MM.1S (cell line): Measurements from ENCODE around the gene RAB10.
A peak's percentile ranks its signal among the peaks of the same experiment; 100 is the strongest.

ENCODE experiments used
- DNase-seq: peaks from one replicate; pipeline ENCODE4 v3.0.0-alpha.2; 2015
- H2AFZ ChIP-seq: fragments of 300-600 bp; sonication (generic); 2 replicates; pipeline ENCODE4 v1.6.0; 2016; ENCODE audit warnings: antibody characterized with exemption, low read length
- H3F3A ChIP-seq: fragments of 300-600 bp; sonication (generic); 2 replicates; pipeline ENCODE4 v1.6.1; 2016; ENCODE audit warnings: mild to moderate bottlenecking, antibody characterized with exemption, low read length, moderate library complexity, mixed read lengths; ENCODE audit not compliant: insufficient read depth
- H3K27ac ChIP-seq: fragments of 300-600 bp; sonication (generic); 2 replicates; pipeline ENCODE4 v1.5.1; 2016; ENCODE audit warnings: mild to moderate bottlenecking, low read length
- H3K27me3 ChIP-seq: fragments of 300-600 bp; sonication (generic); replicated peaks from 2 replicates; pipeline ENCODE4 v1.6.0; 2016; ENCODE audit warnings: low read length; ENCODE audit not compliant: insufficient read depth
- H3K36me3 ChIP-seq: fragments of 300-600 bp; sonication (generic); replicated peaks from 2 replicates; pipeline ENCODE4 v1.6.1; 2016; ENCODE audit warnings: mild to moderate bottlenecking, low read length, mixed read lengths; ENCODE audit not compliant: insufficient read depth
- H3K4me1 ChIP-seq: fragments of 300-600 bp; sonication (generic); 2 replicates; pipeline ENCODE4 v1.6.1; 2016; ENCODE audit warnings: low read length, mixed read lengths
- H3K4me2 ChIP-seq: fragments of 300-600 bp; sonication (generic); 2 replicates; pipeline ENCODE4 v1.6.0; 2016; ENCODE audit warnings: low read depth, low read length
- H3K4me3 ChIP-seq: fragments of 300-600 bp; sonication (generic); 2 replicates; pipeline ENCODE4 v1.5.1; 2016; ENCODE audit warnings: low read length, mixed read lengths
- H3K79me2 ChIP-seq: fragments of 300-600 bp; sonication (generic); 2 replicates; pipeline ENCODE4 v1.6.1; 2016; ENCODE audit warnings: mixed run types, low read length, mixed read lengths
- H3K9ac ChIP-seq: fragments of 300-600 bp; sonication (generic); 2 replicates; pipeline ENCODE4 v1.6.1; 2016; ENCODE audit warnings: low read length, mixed read lengths
- H3K9me2 ChIP-seq: fragments of 300-600 bp; sonication (generic); replicated peaks from 2 replicates; pipeline ENCODE4 v1.6.1; 2016; ENCODE audit warnings: mild to moderate bottlenecking, low read length, mixed read lengths; ENCODE audit not compliant: insufficient read depth
- H3K9me3 ChIP-seq: fragments of 300-600 bp; sonication (generic); replicated peaks from 2 replicates; pipeline ENCODE4 v1.6.1; 2016; ENCODE audit warnings: mild to moderate bottlenecking, low read length, mixed read lengths; ENCODE audit not compliant: insufficient read depth
- H4K20me1 ChIP-seq: fragments of 300-600 bp; sonication (generic); 2 replicates; pipeline ENCODE4 v1.6.1; 2016; ENCODE audit warnings: mild to moderate bottlenecking, low read length, moderate library complexity, mixed read lengths; ENCODE audit not compliant: insufficient read depth
- EZH2 ChIP-seq: fragments of 300-600 bp; sonication (generic); optimal IDR thresholded peaks from 2 replicates; pipeline ENCODE3; 2017; ENCODE audit warnings: low read depth, mild to moderate bottlenecking, antibody characterized with exemption, low read length, mixed read lengths
- EZH2phosphoT487 ChIP-seq: fragments of 300-600 bp; sonication (generic); IDR thresholded peaks from 2 replicates; pipeline ENCODE4 v1.6.1; 2018; ENCODE audit warnings: antibody characterized with exemption, low read length
- TF ChIP-seq, protein P1 (sequence below): fragments of 300-600 bp; sonication (generic); IDR thresholded peaks from 2 replicates; pipeline ENCODE4 v1.5.1; 2016; ENCODE audit warnings: antibody characterized with exemption, low read length, mixed read lengths

The RAB10 gene

DNA sequence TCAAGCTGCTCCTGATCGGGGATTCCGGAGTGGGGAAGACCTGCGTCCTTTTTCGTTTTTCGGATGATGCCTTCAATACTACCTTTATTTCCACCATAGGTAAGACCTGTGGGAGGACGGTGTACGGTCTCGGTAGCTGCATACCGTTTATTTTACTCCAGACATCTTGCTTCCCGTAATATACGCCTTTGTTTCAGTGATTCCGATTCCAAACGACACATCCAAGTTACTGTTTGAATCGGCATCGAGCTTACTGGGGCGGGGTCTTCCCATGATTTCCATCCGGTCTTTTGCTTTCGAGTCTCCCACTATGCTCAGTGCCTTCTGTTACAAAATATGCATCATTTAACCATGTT, 731 bp downstream of the RAB10 start:
- peak overlapping the region; percentile 94; the same call in 1 of the 2 replicates for H3K27ac ChIP-seq
- DNase-seq: no peak
- no peak for TF ChIP-seq EZH2
- no peak for TF ChIP-seq EZH2phosphoT487
- TF ChIP-seq, protein P1, sequence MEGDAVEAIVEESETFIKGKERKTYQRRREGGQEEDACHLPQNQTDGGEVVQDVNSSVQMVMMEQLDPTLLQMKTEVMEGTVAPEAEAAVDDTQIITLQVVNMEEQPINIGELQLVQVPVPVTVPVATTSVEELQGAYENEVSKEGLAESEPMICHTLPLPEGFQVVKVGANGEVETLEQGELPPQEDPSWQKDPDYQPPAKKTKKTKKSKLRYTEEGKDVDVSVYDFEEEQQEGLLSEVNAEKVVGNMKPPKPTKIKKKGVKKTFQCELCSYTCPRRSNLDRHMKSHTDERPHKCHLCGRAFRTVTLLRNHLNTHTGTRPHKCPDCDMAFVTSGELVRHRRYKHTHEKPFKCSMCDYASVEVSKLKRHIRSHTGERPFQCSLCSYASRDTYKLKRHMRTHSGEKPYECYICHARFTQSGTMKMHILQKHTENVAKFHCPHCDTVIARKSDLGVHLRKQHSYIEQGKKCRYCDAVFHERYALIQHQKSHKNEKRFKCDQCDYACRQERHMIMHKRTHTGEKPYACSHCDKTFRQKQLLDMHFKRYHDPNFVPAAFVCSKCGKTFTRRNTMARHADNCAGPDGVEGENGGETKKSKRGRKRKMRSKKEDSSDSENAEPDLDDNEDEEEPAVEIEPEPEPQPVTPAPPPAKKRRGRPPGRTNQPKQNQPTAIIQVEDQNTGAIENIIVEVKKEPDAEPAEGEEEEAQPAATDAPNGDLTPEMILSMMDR: no peak
- H3K27me3 ChIP-seq: no peaks in the 10 kb centered on the region
- no peaks in the 10 kb centered on the region for H3K36me3 ChIP-seq
- peak overlapping the region; percentile 75 for H3K4me2 ChIP-seq
- H3F3A ChIP-seq: peaks cover 6% of the 10 kb centered on the region
- peak overlapping the region; percentile 64 for H2AFZ ChIP-seq
- H3K4me3 ChIP-seq: peak overlapping the region; percentile 91
- H3K9me2 ChIP-seq: no peaks in the 10 kb centered on the region
- no peaks in the 10 kb centered on the region for H3K9me3 ChIP-seq
- H4K20me1 ChIP-seq: peaks cover 9% of the 10 kb centered on the region; the same call in 1 of the 2 replicates
- peak overlapping the region; percentile 76 for H3K9ac ChIP-seq
- H3K4me1 ChIP-seq: peaks cover 5% of the 10 kb centered on the region; the same call in 1 of the 2 replicates
- H3K79me2 ChIP-seq: peaks cover 57% of the 10 kb centered on the region

DNA sequence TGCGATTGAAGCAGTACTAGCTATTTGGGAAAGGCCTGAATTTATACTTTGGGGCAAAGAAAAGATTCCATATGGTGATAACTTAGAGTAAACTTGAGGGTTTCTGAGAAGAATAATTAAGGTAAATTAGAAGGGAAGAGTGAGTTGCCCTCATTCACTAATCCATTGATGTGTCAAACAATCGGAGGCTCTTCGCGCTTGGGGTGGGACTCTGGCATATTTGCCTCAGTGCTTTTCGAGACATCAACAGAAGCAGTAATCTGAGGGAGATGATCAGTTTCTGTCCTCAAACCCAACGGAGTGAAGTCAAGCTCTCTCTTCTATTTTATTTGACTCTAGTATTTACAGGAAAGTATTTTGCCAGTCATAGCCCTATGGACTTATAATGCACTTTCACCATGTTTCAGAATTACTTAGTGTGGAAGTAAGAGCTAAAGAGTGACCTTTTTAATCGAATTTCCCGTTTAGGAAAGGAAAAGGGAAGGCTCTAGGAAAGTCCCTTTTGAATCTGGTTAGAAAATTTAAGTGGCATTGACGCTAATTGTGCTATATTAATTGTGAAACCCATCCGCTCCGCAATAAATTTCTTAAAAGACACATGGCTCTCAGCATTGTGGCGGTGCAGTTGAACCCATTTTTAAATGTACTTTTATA, 1.3 kb downstream of the RAB10 start:
- no peak for DNase-seq
- Histone ChIP-seq H4K20me1 (peaks cover 14% of the 10 kb centered on the region; the same call in 1 of the 2 replicates), H3K9me3 (no peaks in the 10 kb centered on the region), H3F3A (peaks cover 6% of the 10 kb centered on the region), H3K4me1 (peaks cover 5% of the 10 kb centered on the region; the same call in 1 of the 2 replicates), H3K79me2 (peaks cover 63% of the 10 kb centered on the region), H3K9me2 (no peaks in the 10 kb centered on the region), H3K4me2 (peak overlapping the region; percentile 75), H2AFZ (no peak overlapping the region), H3K4me3 (peak overlapping the region; percentile 91), H3K27me3 (no peaks in the 10 kb centered on the region), H3K9ac (peak overlapping the region; percentile 76), H3K27ac (no peak overlapping the region; the same call in 1 of the 2 replicates), H3K36me3 (no peaks in the 10 kb centered on the region)
- TF ChIP-seq EZH2phosphoT487 (no peak), EZH2 (no peak)
- TF ChIP-seq, protein P1: no peak

DNA sequence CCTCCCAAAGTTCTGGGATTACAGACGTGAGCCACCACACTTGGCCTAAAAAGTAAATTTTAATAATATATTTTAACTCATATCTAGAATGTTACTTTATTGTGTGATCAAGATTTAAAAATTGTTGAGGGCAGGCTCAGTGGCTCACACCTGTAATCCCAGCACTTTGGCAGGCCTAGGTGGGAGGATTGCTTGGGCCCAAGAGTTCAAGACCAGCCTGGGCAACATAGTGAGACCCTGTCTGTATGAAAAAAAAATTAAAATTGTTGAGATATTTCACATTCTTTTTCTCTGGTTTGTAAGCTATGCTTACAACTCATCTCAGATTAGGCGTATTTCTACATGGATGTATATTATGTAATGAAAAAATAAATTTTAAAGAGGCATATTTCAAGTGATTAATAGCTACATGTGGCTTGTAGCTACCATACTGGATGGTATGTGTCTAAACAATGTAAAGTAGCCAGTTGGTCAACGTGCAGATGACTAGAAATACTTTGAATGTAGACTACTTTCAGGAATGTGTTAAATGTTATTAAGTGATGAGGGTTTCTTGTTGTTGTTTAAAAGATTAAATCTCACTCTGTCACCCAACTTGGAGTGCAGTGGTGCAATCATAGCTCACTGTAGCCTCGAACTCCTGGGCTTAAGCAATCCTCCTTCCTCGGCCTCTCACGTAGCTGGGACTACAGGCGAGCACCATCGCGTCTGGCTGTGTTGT, 5.9 kb downstream of the RAB10 start:
- Histone ChIP-seq H2AFZ (no peak overlapping the region), H3K9me2 (no peaks in the 10 kb centered on the region), H3F3A (peaks cover 13% of the 10 kb centered on the region), H3K9me3 (no peaks in the 10 kb centered on the region), H3K36me3 (no peaks in the 10 kb centered on the region), H3K27me3 (no peaks in the 10 kb centered on the region), H3K4me2 (no peak overlapping the region), H3K9ac (no peak overlapping the region), H4K20me1 (peaks cover 36% of the 10 kb centered on the region), H3K27ac (no peak overlapping the region), H3K4me3 (no peak overlapping the region), H3K4me1 (peaks cover 8% of the 10 kb centered on the region), H3K79me2 (peaks cover 100% of the 10 kb centered on the region)
- TF ChIP-seq EZH2phosphoT487 (no peak), EZH2 (no peak)
- TF ChIP-seq, protein P1: no peak
- DNase-seq: no peak
